Mesenchymal stem cell (in vitro differentiated cells and primary cell): ENCODE measurements around the gene RBM17.

Experiments
- DNase-seq: peaks from one replicate; pipeline ENCODE4 v3.0.0-alpha.2; 2013
- H2AFZ ChIP-seq: one replicate; pipeline ENCODE4 v1.6.1; 2013; ENCODE audit warnings: low read depth, mild to moderate bottlenecking, control low read depth, inconsistent platforms, low read length, moderate library complexity
- H2AK5ac ChIP-seq: 2 replicates; pipeline ENCODE4 v1.6.1; 2013; ENCODE audit warnings: low read length, moderate library complexity, mild to moderate bottlenecking, inconsistent platforms; ENCODE audit not compliant: severe bottlenecking
- H2BK120ac ChIP-seq: one replicate; pipeline ENCODE4 v1.6.1; 2013; ENCODE audit warnings: low read depth, mild to moderate bottlenecking, inconsistent platforms, low read length, moderate library complexity
- H2BK12ac ChIP-seq, 2 experiments: one replicate each; pipeline ENCODE4 v1.6.1; 2013; ENCODE audit warnings: inconsistent platforms in 2 of 2, low read length in 2 of 2, mild to moderate bottlenecking in 2 of 2, moderate library complexity in 2 of 2, control low read depth in 1 of 2
- H2BK15ac ChIP-seq: one replicate; pipeline ENCODE4 v1.6.1; 2013; ENCODE audit warnings: mild to moderate bottlenecking, low read depth, inconsistent platforms; ENCODE audit not compliant: poor library complexity, severe bottlenecking
- H2BK5ac ChIP-seq: 2 replicates; pipeline ENCODE4 v1.6.1; 2013; ENCODE audit warnings: low read depth, mild to moderate bottlenecking, low read length, control low read depth, inconsistent platforms; ENCODE audit not compliant: poor library complexity, severe bottlenecking
- H3K14ac ChIP-seq, 2 experiments: one replicate each; pipeline ENCODE4 v1.6.1; 2013; ENCODE audit warnings: inconsistent platforms in 2 of 2, low read length in 2 of 2, control low read depth in 1 of 2, mild to moderate bottlenecking in 1 of 2, moderate library complexity in 1 of 2
- H3K18ac ChIP-seq, 2 experiments: one replicate each; pipeline ENCODE4 v1.6.1; 2013; ENCODE audit warnings: inconsistent platforms in 2 of 2, low read length in 2 of 2, control low read depth in 1 of 2, low read depth in 1 of 2, mild to moderate bottlenecking in 1 of 2
- H3K23ac ChIP-seq, 2 experiments: one replicate each; pipeline ENCODE4 v1.6.1; 2013; ENCODE audit warnings: inconsistent platforms in 2 of 2, low read length in 2 of 2, mild to moderate bottlenecking in 2 of 2, moderate library complexity in 2 of 2, control low read depth in 1 of 2
- H3K27ac ChIP-seq: 2 replicates; pipeline ENCODE4 v1.5.1; 2013; ENCODE audit warnings: mild to moderate bottlenecking, moderate library complexity, low read length, control low read depth, inconsistent platforms; ENCODE audit not compliant: poor library complexity, severe bottlenecking
- H3K27me3 ChIP-seq, 2 experiments: 2 replicates each; pipeline versions ENCODE4 v1.6.1 to v1.7.0; 2013; ENCODE audit warnings: low read length in 2 of 2, mild to moderate bottlenecking in 2 of 2, moderate library complexity in 2 of 2, control low read depth in 1 of 2, inconsistent platforms in 1 of 2; ENCODE audit not compliant: control insufficient read depth in 1 of 2, insufficient read depth in 1 of 2
- H3K36me3 ChIP-seq, 2 experiments: 2 replicates each; pipeline versions ENCODE4 v1.6.1 to v1.7.0; 2013; ENCODE audit warnings: low read length in 2 of 2, control low read depth in 1 of 2, inconsistent platforms in 1 of 2, low read depth in 1 of 2, mild to moderate bottlenecking in 1 of 2; ENCODE audit not compliant: insufficient read depth in 2 of 2, control insufficient read depth in 1 of 2
- H3K4ac ChIP-seq, 2 experiments: one replicate each; pipeline ENCODE4 v1.6.1; 2013; ENCODE audit warnings: inconsistent platforms in 2 of 2, low read length in 2 of 2, mild to moderate bottlenecking in 2 of 2, moderate library complexity in 2 of 2, control low read depth in 1 of 2, low read depth in 1 of 2
- H3K4me1 ChIP-seq: 2 replicates; pipeline ENCODE4 v1.6.1; 2013; ENCODE audit warnings: low read depth, low read length, control low read depth; ENCODE audit not compliant: control insufficient read depth, insufficient read depth
- H3K4me2 ChIP-seq: 2 replicates; pipeline ENCODE4 v1.6.1; 2013; ENCODE audit warnings: low read length, mild to moderate bottlenecking, inconsistent platforms; ENCODE audit not compliant: poor library complexity, severe bottlenecking
- H3K4me3 ChIP-seq, 2 experiments: 2 replicates each; pipeline versions ENCODE4 v1.5.1 to v1.7.0; 2013; ENCODE audit warnings: low read length in 2 of 2, mild to moderate bottlenecking in 2 of 2, control low read depth in 1 of 2, low read depth in 1 of 2; ENCODE audit not compliant: insufficient read depth in 1 of 2
- H3K79me1 ChIP-seq: replicated peaks from 2 replicates; pipeline ENCODE4 v1.6.1; 2013; ENCODE audit warnings: mild to moderate bottlenecking, control low read depth, low read length, inconsistent platforms; ENCODE audit not compliant: poor library complexity, severe bottlenecking
- H3K9ac ChIP-seq: 2 replicates; pipeline ENCODE4 v1.7.0; 2013; ENCODE audit warnings: mild to moderate bottlenecking, low read length, moderate library complexity
- H3K9me3 ChIP-seq: 2 replicates; pipeline ENCODE4 v1.7.0; 2013; ENCODE audit warnings: mild to moderate bottlenecking, low read length; ENCODE audit not compliant: control insufficient read depth
- H4K8ac ChIP-seq: one replicate; pipeline ENCODE4 v1.6.1; 2013; ENCODE audit warnings: inconsistent platforms, mild to moderate bottlenecking, low read length, moderate library complexity
- H4K91ac ChIP-seq: one replicate; pipeline ENCODE4 v1.6.1; 2013; ENCODE audit warnings: mild to moderate bottlenecking, low read length, inconsistent platforms
- WGBS: methylation state at CpG from one replicate; pipeline ENCODE4 v1.1.7; 2013; ENCODE audit warnings: mixed read lengths; 5-methylcytosine and 5-hydroxymethylcytosine counted together

Gene RBM17

DNA sequence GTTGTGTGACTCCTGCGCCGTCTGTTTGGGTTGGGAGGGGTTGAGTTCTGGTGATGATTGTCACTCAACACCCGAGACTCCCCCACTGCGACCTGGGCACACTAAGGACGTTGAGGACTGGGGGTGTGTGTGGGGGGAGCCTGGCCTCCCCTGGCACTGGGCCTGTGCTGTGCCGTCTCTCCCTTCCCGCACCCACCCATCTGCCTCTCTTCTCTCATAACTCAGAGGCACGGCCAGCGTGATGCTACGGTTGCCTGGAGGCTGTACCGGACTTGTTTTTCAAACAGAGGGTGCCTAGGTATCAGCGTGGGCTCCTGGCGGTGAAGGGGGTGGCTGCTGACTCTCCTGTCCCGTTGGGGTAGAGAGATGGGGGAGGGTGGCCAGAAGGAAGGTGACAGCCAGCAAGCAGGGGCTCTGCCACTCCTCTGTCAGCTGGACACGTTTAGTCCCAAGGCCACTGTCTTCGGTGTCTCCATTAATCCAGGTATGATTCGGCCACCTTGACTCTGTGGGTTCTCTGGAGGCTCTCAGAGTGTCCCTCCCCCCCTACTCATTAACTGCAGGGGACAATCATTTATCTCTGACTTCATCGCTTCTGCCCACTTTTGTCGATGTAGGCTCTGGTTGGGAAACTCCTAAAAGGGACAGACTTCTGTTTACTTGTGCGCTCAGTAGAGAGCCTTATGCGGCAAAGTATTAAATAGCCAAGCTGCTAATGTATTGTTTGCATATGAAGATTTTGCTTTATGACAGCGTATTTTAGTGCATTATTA is 57.4 kb downstream of the RBM17 start:
- peaks cover 31% of the 10 kb centered on the region for H3K79me1 ChIP-seq
- no peaks in the 10 kb centered on the region for H3K9me3 ChIP-seq
- no peak overlapping the region for H2AFZ ChIP-seq
- no peaks in the 10 kb centered on the region for H3K27me3 ChIP-seq
- WGBS: 55% methylated on average over 20 of the region's 22 CpGs
- H2BK12ac ChIP-seq: peak overlapping the region; percentile 18 to 86
- H3K4me1 ChIP-seq: peaks cover 29% of the 10 kb centered on the region
- H3K14ac ChIP-seq: peak overlapping the region in 1 of 2 experiments; percentile 0
- peak overlapping the region; percentile 34 for H4K91ac ChIP-seq
- no peak overlapping the region for H4K8ac ChIP-seq
- H2AK5ac ChIP-seq: peak overlapping the region; percentile 17
- no peak overlapping the region for H3K27ac ChIP-seq
- peak overlapping the region; percentile 38 for H2BK15ac ChIP-seq
- H2BK5ac ChIP-seq: no peak overlapping the region
- H3K4me3 ChIP-seq: peak overlapping the region in 1 of 2 experiments; percentile 85
- peak overlapping the region in 1 of 2 experiments; percentile 97 for H3K23ac ChIP-seq
- H3K36me3 ChIP-seq: peaks cover 0 to 10% of the 10 kb centered on the region in 2 experiments
- H3K4ac ChIP-seq: peak overlapping the region in 1 of 2 experiments; percentile 85
- peak overlapping the region; percentile 90 for H3K9ac ChIP-seq
- no peak for DNase-seq
- H3K4me2 ChIP-seq: peak overlapping the region; percentile 93
- peak overlapping the region; percentile 59 to 68 for H3K18ac ChIP-seq
- no peak overlapping the region for H2BK120ac ChIP-seq

DNA sequence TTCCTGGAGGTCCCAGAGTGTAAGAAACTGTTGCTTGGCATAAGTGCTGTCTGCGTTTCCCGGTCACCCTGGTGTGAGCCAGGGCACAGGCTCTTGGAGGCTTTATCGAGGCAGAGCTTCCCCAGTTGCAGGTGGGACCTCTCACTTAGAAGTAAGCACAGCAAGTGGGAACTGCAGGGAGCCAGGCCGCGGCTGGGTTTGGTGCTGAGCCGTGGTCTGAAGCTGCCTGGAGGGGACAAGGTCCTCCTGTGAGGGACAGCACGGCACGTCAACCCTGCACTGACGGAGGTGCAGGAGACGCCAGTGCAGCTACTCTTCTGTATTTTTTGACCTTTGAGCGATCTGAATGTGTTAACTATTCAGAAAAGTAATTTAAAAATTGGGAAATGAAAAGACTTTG is 58.1 kb downstream of the RBM17 start:
- Histone ChIP-seq H2BK12ac (peak overlapping the region in 1 of 2 experiments; percentile 15), H2BK15ac (no peak overlapping the region), H3K23ac (peak overlapping the region in 1 of 2 experiments; percentile 46), H3K4me2 (no peak overlapping the region), H3K9me3 (no peaks in the 10 kb centered on the region), H3K27me3 (no peaks in the 10 kb centered on the region), H3K4me1 (peaks cover 31% of the 10 kb centered on the region), H4K91ac (no peak overlapping the region), H2AK5ac (no peak overlapping the region), H3K4me3 (no peak overlapping the region), H3K36me3 (peaks cover 0 to 10% of the 10 kb centered on the region in 2 experiments), H3K4ac (no peak overlapping the region), H3K27ac (no peak overlapping the region), H3K9ac (no peak overlapping the region), H3K14ac (no peak overlapping the region), H2BK5ac (no peak overlapping the region), H2BK120ac (no peak overlapping the region), H2AFZ (no peak overlapping the region), H3K79me1 (peaks cover 34% of the 10 kb centered on the region), H3K18ac (no peak overlapping the region), H4K8ac (no peak overlapping the region)
- no peak for DNase-seq
- WGBS: 82% methylated on average over 11 of the region's 11 CpGs

DNA sequence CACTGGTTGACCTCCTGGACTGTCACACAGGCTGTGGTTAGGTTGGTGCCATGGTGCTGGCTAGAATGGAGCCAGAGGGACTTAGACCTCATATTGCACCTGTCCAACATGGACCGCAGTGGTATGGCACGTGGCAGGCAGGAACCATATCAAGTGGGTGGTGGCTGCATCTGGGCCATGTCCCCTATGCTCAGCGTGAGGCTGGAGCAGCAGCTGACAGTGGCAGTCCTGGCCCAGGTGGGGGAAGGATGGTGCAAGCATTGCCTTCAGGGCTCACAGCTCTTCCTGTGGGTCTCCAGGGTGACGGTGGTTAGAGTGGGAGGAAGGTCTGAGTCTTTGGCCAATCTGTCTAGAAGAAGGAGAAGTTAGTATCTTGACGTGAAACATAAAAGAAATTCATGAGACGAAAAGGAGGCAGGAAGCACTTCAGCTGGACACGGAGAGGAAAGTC is 59.4 kb downstream of the RBM17 start:
- Histone ChIP-seq H2AFZ (no peak overlapping the region), H3K4me1 (peaks cover 25% of the 10 kb centered on the region), H3K27me3 (no peaks in the 10 kb centered on the region), H3K9me3 (no peaks in the 10 kb centered on the region), H4K91ac (peak overlapping the region; percentile 54), H3K4ac (no peak overlapping the region), H2AK5ac (no peak overlapping the region), H3K79me1 (peaks cover 37% of the 10 kb centered on the region), H3K36me3 (peaks cover 0 to 10% of the 10 kb centered on the region in 2 experiments), H2BK12ac (peak overlapping the region in 1 of 2 experiments; percentile 21), H2BK120ac (no peak overlapping the region), H3K4me3 (no peak overlapping the region), H2BK5ac (no peak overlapping the region), H3K18ac (no peak overlapping the region), H3K9ac (no peak overlapping the region), H3K14ac (peak overlapping the region in 1 of 2 experiments; percentile 44), H2BK15ac (no peak overlapping the region), H3K4me2 (no peak overlapping the region), H4K8ac (no peak overlapping the region), H3K23ac (peak overlapping the region in 1 of 2 experiments; percentile 34), H3K27ac (no peak overlapping the region)
- no peak for DNase-seq
- 84% methylated on average over 7 of the region's 7 CpGs for WGBS

DNA sequence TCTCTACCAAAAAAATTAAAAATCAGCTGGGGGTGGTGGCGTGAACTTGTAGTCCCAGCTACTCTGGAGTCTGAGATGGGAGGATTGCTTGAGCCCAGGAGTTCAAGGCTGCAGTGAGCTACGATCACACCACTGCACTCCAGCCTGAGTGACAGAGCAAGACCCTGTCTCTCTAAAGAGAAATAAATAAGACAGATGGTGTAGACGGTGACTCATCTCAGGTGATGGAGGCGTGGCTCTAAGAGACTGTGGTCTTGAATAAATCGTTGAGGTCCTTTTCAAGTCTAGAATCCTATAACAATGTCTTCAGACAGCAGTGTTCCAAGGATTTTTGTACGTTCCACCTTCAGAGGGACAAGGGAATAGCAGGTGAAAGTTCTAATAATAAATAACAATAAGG is 60.1 kb downstream of the RBM17 start:
- Histone ChIP-seq H2BK5ac (no peak overlapping the region), H3K27me3 (no peaks in the 10 kb centered on the region), H3K4me2 (no peak overlapping the region), H3K14ac (no peak overlapping the region), H2AK5ac (no peak overlapping the region), H4K91ac (no peak overlapping the region), H2BK15ac (no peak overlapping the region), H2AFZ (no peak overlapping the region), H3K4me1 (peaks cover 25% of the 10 kb centered on the region), H4K8ac (no peak overlapping the region), H3K18ac (no peak overlapping the region), H2BK120ac (no peak overlapping the region), H3K4ac (no peak overlapping the region), H3K9ac (no peak overlapping the region), H3K36me3 (peaks cover 0 to 10% of the 10 kb centered on the region in 2 experiments), H3K4me3 (no peak overlapping the region), H3K79me1 (peaks cover 39% of the 10 kb centered on the region), H3K9me3 (no peaks in the 10 kb centered on the region), H3K23ac (no peak overlapping the region), H3K27ac (no peak overlapping the region), H2BK12ac (no peak overlapping the region)
- DNase-seq: no peak
- 92% methylated on average over 6 of the region's 6 CpGs for WGBS
